SK-N-SH (cell line): ENCODE measurements around the gene MIAT. TPM values are rescaled to one million over a fixed set of nuclear protein-coding genes. Genes with fewer than 3 reads are reported as not detected.

ENCODE experiments used
- CTCF ChIA-PET: fragments of 300-600, 350-600 bp; formaldehyde crosslinking; extraction: SDS; loops from one replicate; lab custom pipeline; 2021; lab: Yijun Ruan, JAX
- POLR2A ChIA-PET: fragments of 350-600 bp; sonication (Branson Sonifier 250); formaldehyde crosslinking; extraction: SDS; loops from one replicate; lab custom pipeline; 2020; ENCODE audit warnings: antibody characterized with exemption, inconsistent platforms; lab: Yijun Ruan, JAX
- DNase-seq: peaks from one replicate; pipeline ENCODE4 v3.0.0; 2012
- H2AFZ ChIP-seq: fragments of 200-600 bp; sonication (generic); 2 replicates; pipeline ENCODE4 v1.8.1; 2016; ENCODE audit warnings: antibody characterized with exemption, mild to moderate bottlenecking, low read depth
- H3F3A ChIP-seq: fragments of 200-600 bp; sonication (generic); replicated peaks from 2 replicates; pipeline ENCODE3; 2016; ENCODE audit warnings: antibody characterized with exemption, mild to moderate bottlenecking; ENCODE audit not compliant: insufficient read depth
- H3K27ac ChIP-seq, 2 experiments: fragments of 200-500 bp in 1 of 2; fragments of 200-600 bp in 1 of 2; sonication (Bioruptor generic) in 1 of 2; sonication (generic), shearing (Covaris generic) in 1 of 2; 2 replicates each; pipeline versions ENCODE4 v1.5.1 to v1.6.1; 2014 to 2016; ENCODE audit warnings: low read depth in 2 of 2, inconsistent platforms in 1 of 2, low read length in 1 of 2, mild to moderate bottlenecking in 1 of 2, mixed read lengths in 1 of 2
- H3K27me3 ChIP-seq: fragments of 200-600 bp; sonication (generic), shearing (Covaris generic); 2 replicates; pipeline ENCODE4 v1.6.1; 2016; ENCODE audit warnings: mixed run types; ENCODE audit not compliant: insufficient read depth
- H3K36me3 ChIP-seq, 2 experiments: fragments of 200-500 bp in 1 of 2; fragments of 200-600 bp in 1 of 2; sonication (Bioruptor generic) in 1 of 2; sonication (generic) in 1 of 2; replicated peaks in 1 of 2; 2 replicates each; pipeline versions ENCODE3 to v1.5.1; 2014 to 2016; ENCODE audit warnings: low read length in 1 of 2, mild to moderate bottlenecking in 1 of 2; ENCODE audit not compliant: insufficient read depth in 2 of 2, control insufficient read depth in 1 of 2
- H3K4me1 ChIP-seq, 2 experiments: fragments of 200-500 bp in 1 of 2; fragments of 200-600 bp in 1 of 2; sonication (Bioruptor generic) in 1 of 2; sonication (generic), shearing (Covaris generic) in 1 of 2; 2 replicates each; pipeline versions ENCODE4 v1.5.1 to v1.6.1; 2014 to 2016; ENCODE audit warnings: low read depth in 1 of 2, low read length in 1 of 2, mixed run types in 1 of 2; ENCODE audit not compliant: insufficient read depth in 2 of 2, control insufficient read depth in 1 of 2
- H3K4me2 ChIP-seq: fragments of 200-600 bp; sonication (generic), shearing (Covaris generic); 2 replicates; pipeline ENCODE4 v1.6.1; 2017; ENCODE audit warnings: mixed run types
- H3K4me3 ChIP-seq, 2 experiments: fragments of 200-500 bp in 1 of 2; fragments of 200-600 bp in 1 of 2; sonication (Bioruptor generic) in 1 of 2; sonication (generic), shearing (Covaris generic) in 1 of 2; 2 replicates each; pipeline versions ENCODE4 v1.5.1 to v1.8.1; 2014 to 2016; ENCODE audit warnings: low read depth in 2 of 2, inconsistent platforms in 1 of 2, low read length in 1 of 2, mild to moderate bottlenecking in 1 of 2, mixed read lengths in 1 of 2, moderate library complexity in 1 of 2
- H3K79me2 ChIP-seq: fragments of 200-600 bp; sonication (generic); 2 replicates; pipeline ENCODE4 v1.8.1; 2017; ENCODE audit warnings: mild to moderate bottlenecking; ENCODE audit not compliant: insufficient read depth
- H3K9ac ChIP-seq: fragments of 200-600 bp; sonication (generic); 2 replicates; pipeline ENCODE4 v1.6.1; 2017; ENCODE audit warnings: mixed run types
- H3K9me2 ChIP-seq: fragments of 200-600 bp; sonication (generic); 2 replicates; pipeline ENCODE4 v1.6.1; 2017; ENCODE audit warnings: mixed run types
- H3K9me3 ChIP-seq: fragments of 200-600 bp; sonication (generic); 2 replicates; pipeline ENCODE4 v1.6.1; 2017; ENCODE audit warnings: mixed run types, mild to moderate bottlenecking, moderate library complexity
- H4K20me1 ChIP-seq: fragments of 200-600 bp; sonication (generic); 2 replicates; pipeline ENCODE4 v1.6.1; 2017; ENCODE audit warnings: mild to moderate bottlenecking, mixed run types; ENCODE audit not compliant: insufficient read depth
- EP300 ChIP-seq, 2 experiments: IDR thresholded peaks; 2 replicates each; pipeline versions ENCODE4 v1.4.0 to v1.6.1; 2012; ENCODE audit warnings: borderline replicate concordance in 1 of 2, low read depth in 1 of 2, low read length in 1 of 2
- FOXJ3 ChIP-seq: sonication (generic); formaldehyde crosslinking; IDR thresholded peaks from 2 replicates; pipeline ENCODE4 v1.5.1; 2020; ENCODE audit warnings: mild to moderate bottlenecking, missing genetic modification reagents
- GABPA ChIP-seq: IDR thresholded peaks from 2 replicates; pipeline ENCODE4 v1.4.0; 2012; ENCODE audit warnings: low read depth, mild to moderate bottlenecking
- GATA2 ChIP-seq: sonication (generic); formaldehyde crosslinking; IDR thresholded peaks from 2 replicates; pipeline ENCODE4 v1.5.0; 2020; ENCODE audit warnings: mild to moderate bottlenecking, missing genetic modification reagents
- MAX ChIP-seq: IDR thresholded peaks from 2 replicates; pipeline ENCODE4 v1.4.0; 2012; ENCODE audit warnings: low read depth
- MEF2A ChIP-seq: IDR thresholded peaks from 2 replicates; pipeline ENCODE4 v1.4.0; 2012; ENCODE audit warnings: low read depth, borderline replicate concordance
- MXI1 ChIP-seq: IDR thresholded peaks from 2 replicates; pipeline ENCODE4 v1.6.1; 2012; ENCODE audit warnings: mild to moderate bottlenecking, low read depth, low read length, improper control_type of control experiment
- NFIC ChIP-seq: IDR thresholded peaks from 2 replicates; pipeline ENCODE4 v1.4.0; 2012; ENCODE audit warnings: borderline replicate concordance
- POLR2AphosphoS5 ChIP-seq: IDR thresholded peaks from 2 replicates; pipeline ENCODE4 v1.6.1; 2012; ENCODE audit warnings: low read depth, low read length
- RCOR1 ChIP-seq: fragments of 150-350 bp; IDR thresholded peaks from 2 replicates; pipeline ENCODE4 v1.6.1; 2017; ENCODE audit warnings: antibody characterized with exemption, low read length
- RFX5 ChIP-seq: IDR thresholded peaks from 2 replicates; pipeline ENCODE4 v1.6.1; 2012; ENCODE audit warnings: mild to moderate bottlenecking, improper control_type of control experiment, low read length
- RXRA ChIP-seq: IDR thresholded peaks from 2 replicates; pipeline ENCODE4 v1.4.0; 2012; ENCODE audit warnings: low read depth, mild to moderate bottlenecking, borderline replicate concordance
- SIN3A ChIP-seq: IDR thresholded peaks from 2 replicates; pipeline ENCODE4 v1.6.1; 2012; ENCODE audit warnings: low read depth, mild to moderate bottlenecking, low read length, moderate library complexity, borderline replicate concordance
- SMC3 ChIP-seq: IDR thresholded peaks from 2 replicates; pipeline ENCODE4 v1.6.1; 2012; ENCODE audit warnings: low read depth, low read length, improper control_type of control experiment
- TAF1 ChIP-seq: IDR thresholded peaks from 2 replicates; pipeline ENCODE4 v1.6.1; 2012; ENCODE audit warnings: low read depth, mild to moderate bottlenecking, low read length, moderate library complexity, borderline replicate concordance
- TCF12 ChIP-seq: IDR thresholded peaks from 2 replicates; pipeline ENCODE4 v1.4.0; 2012
- TEAD4 ChIP-seq: IDR thresholded peaks from 2 replicates; pipeline ENCODE4 v1.4.0; 2012; ENCODE audit warnings: mild to moderate bottlenecking, borderline replicate concordance; ENCODE audit not compliant: insufficient read depth
- USF2 ChIP-seq: fragments of 150-350 bp; IDR thresholded peaks from 2 replicates; pipeline ENCODE4 v1.6.1; 2017; ENCODE audit warnings: antibody characterized with exemption, low read length, low read depth, borderline replicate concordance
- ZBTB33 ChIP-seq: IDR thresholded peaks from 2 replicates; pipeline ENCODE4 v1.4.0; 2012; ENCODE audit warnings: low read depth, borderline replicate concordance
- WGBS: methylation state at CpG from one replicate; pipeline ENCODE4 v1.1.6; 2017; ENCODE audit warnings: low lambda C conversion rate; 5-methylcytosine and 5-hydroxymethylcytosine counted together
- polyA plus RNA-seq, 3 experiments: library from polyadenylated mRNA; depleted of rRNA; stranded (reverse); fragments of >200 nt; gene quantifications; 2 replicates each; pipeline ENCODE4 v1.2.3, GENCODE V29; 2012

Gene MIAT
- polyA plus RNA-seq, 1 of the 3 experiments (the other 2 are of a cell fraction): 5.4 TPM

- Histone ChIP-seq H3K27me3 (no peaks in the 10 kb centered on the region), H2AFZ (no peak overlapping the region), H3K9me2 (no peaks in the 10 kb centered on the region), H3K79me2 (no peaks in the 10 kb centered on the region; the same call in 1 of the 2 replicates), H3K27ac (no peak overlapping the region), H3K4me3 (no peak overlapping the region), H3K9ac (no peak overlapping the region), H3F3A (no peaks in the 10 kb centered on the region), H4K20me1 (no peaks in the 10 kb centered on the region), H3K9me3 (no peaks in the 10 kb centered on the region), H3K4me1 (no peaks in the 10 kb centered on the region), H3K36me3 (peaks cover 6% of the 10 kb centered on the region in 2 experiments), H3K4me2 (no peak overlapping the region)
- ChIA-PET POLR2A (no interaction called here), CTCF (no interaction called here)
- 83% methylated on average over 2 of the region's 2 CpGs for WGBS
- no peak for DNase-seq
- TF ChIP-seq USF2: no peak
- no peak for TF ChIP-seq POLR2AphosphoS5
- TF ChIP-seq NFIC: no peak
- no peak for TF ChIP-seq MEF2A
- no peak for TF ChIP-seq MXI1
- no peak for TF ChIP-seq TEAD4
- TF ChIP-seq TAF1: no peak
- no peak for TF ChIP-seq RCOR1
- TF ChIP-seq EP300 (IDR thresholded peaks at IDR 0.05; ENCODE audit: borderline replicate concordance in 1 of 2, low read depth in 1 of 2, low read length in 1 of 2): no peak
- TF ChIP-seq ZBTB33: no peak
- TF ChIP-seq GATA2 (CRISPR knock-in tag): no peak
- no peak for TF ChIP-seq SIN3A
- no peak for TF ChIP-seq SMC3
- TF ChIP-seq MAX: no peak
- no peak for TF ChIP-seq FOXJ3 (CRISPR knock-in tag)
- no peak for TF ChIP-seq TCF12
- no peak for TF ChIP-seq RXRA
- no peak for TF ChIP-seq RFX5
- no peak for TF ChIP-seq GABPA
Observed at GRCh38 chr22:26684168-26684567, 26.8 kb downstream of the MIAT start.
